Mammary epithelial cell (primary cell): Measurements from ENCODE around the gene SARS1.

Experiments used
- CTCF ChIP-seq, 2 donors: IDR thresholded peaks in 1 of 2; conservative IDR thresholded peaks in 1 of 2; 2 replicates each; pipeline ENCODE4 v1.5.1; 2011 to 2012; ENCODE audit warnings: inconsistent platforms in 2 of 2, low read length in 2 of 2, mild to moderate bottlenecking in 2 of 2, control low read depth in 1 of 2, low read depth in 1 of 2; ENCODE audit not compliant: insufficient read depth in 1 of 2; ENCODE audit errors: extremely low read depth in 1 of 2
- EZH2 ChIP-seq: IDR thresholded peaks from 2 replicates; pipeline ENCODE4 v1.6.1; 2012; ENCODE audit warnings: low read length, inconsistent platforms, borderline replicate concordance

- TF ChIP-seq CTCF (conservative IDR thresholded peaks at IDR 0.05 in 1 of 2, IDR thresholded peaks at IDR 0.05 in 1 of 2; ENCODE audit: extremely low read depth in 1 of 2, insufficient read depth in 1 of 2, low read depth in 1 of 2, low read length in 2 of 2) (no peak), EZH2 (no peak)
These were observed 66.0 kb downstream of the SARS1 start for GRCh38 chr1:109279615-109280278.
